GM12801 (cell line): ENCODE measurements around the gene INO80D.

Experiments used
- CTCF ChIP-seq: IDR thresholded peaks from one replicate; pipeline ENCODE4 v1.5.1; 2011; ENCODE audit warnings: control low read depth; ENCODE audit not compliant: insufficient read length; ENCODE audit errors: extremely low read depth

The INO80D gene

GRCh38 chr2:205954707-205955106, 131.3 kb downstream of the INO80D start:
- no peak for TF ChIP-seq CTCF

- no peak for TF ChIP-seq CTCF
Observed at GRCh38 chr2:205952282-205952681, 133.7 kb downstream of the INO80D start.

GRCh38 chr2:205948883-205949282, 137.1 kb downstream of the INO80D start:
- no peak for TF ChIP-seq CTCF

- no peak for TF ChIP-seq CTCF
Observed at GRCh38 chr2:205948496-205948837, 137.5 kb downstream of the INO80D start.

GRCh38 chr2:205947621-205948495, 138.1 kb downstream of the INO80D start:
- peak; percentile 47 for TF ChIP-seq CTCF

- no peak for TF ChIP-seq CTCF
Observed at GRCh38 chr2:205946226-205946625, 139.7 kb downstream of the INO80D start.
